Suprapubic skin (tissue), 4 donors: Measurements from ENCODE around the gene AKR1C8.

Source experiments
- POLR2A ChIP-seq, 2 donors: fragments of 450-650 bp; IDR thresholded peaks; one replicate each; pipeline ENCODE4 v1.6.1; 2017; ENCODE audit warnings: antibody characterized with exemption in 2 of 2, mild to moderate bottlenecking in 2 of 2, moderate library complexity in 2 of 2
- POLR2AphosphoS5 ChIP-seq, 3 donors: sonication (generic); formaldehyde crosslinking; IDR thresholded peaks; one replicate each; pipeline ENCODE4 v1.6.1; 2017; ENCODE audit warnings: antibody characterized with exemption in 3 of 3
- TF ChIP-seq, protein P1 (sequence below), 2 donors: fragments of 200-600 bp in 1 of 2; fragments of 450-650 bp in 1 of 2; sonication (generic) in 1 of 2; IDR thresholded peaks; one replicate each; pipeline ENCODE4 v1.5.1; 2016 to 2019; ENCODE audit warnings: antibody characterized with exemption in 2 of 2, mild to moderate bottlenecking in 1 of 2, moderate library complexity in 1 of 2

DNA sequence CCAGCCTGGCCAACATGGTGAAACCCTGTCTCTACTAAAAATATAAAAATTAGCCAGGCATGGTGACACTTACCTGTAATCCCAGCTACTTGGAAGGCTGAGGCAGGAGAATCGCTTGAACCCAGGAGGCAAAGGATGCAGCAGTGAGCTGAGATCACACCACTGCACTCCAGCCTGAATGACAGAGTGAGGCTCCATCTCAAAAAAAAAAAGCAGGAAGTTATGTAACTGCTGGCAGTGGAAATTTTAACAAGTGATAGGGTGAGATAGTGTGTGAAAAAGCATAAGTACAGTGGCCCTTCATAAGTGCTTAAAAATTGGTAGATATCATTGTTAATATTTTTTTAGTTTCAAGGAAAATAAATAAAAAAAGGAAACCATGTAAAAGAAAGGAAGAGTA, 78.4 kb downstream of the AKR1C8 start:
- TF ChIP-seq POLR2AphosphoS5 (IDR thresholded peaks at IDR 0.05) (no peak), POLR2A (IDR thresholded peaks at IDR 0.05) (no peak)
- TF ChIP-seq, protein P1, sequence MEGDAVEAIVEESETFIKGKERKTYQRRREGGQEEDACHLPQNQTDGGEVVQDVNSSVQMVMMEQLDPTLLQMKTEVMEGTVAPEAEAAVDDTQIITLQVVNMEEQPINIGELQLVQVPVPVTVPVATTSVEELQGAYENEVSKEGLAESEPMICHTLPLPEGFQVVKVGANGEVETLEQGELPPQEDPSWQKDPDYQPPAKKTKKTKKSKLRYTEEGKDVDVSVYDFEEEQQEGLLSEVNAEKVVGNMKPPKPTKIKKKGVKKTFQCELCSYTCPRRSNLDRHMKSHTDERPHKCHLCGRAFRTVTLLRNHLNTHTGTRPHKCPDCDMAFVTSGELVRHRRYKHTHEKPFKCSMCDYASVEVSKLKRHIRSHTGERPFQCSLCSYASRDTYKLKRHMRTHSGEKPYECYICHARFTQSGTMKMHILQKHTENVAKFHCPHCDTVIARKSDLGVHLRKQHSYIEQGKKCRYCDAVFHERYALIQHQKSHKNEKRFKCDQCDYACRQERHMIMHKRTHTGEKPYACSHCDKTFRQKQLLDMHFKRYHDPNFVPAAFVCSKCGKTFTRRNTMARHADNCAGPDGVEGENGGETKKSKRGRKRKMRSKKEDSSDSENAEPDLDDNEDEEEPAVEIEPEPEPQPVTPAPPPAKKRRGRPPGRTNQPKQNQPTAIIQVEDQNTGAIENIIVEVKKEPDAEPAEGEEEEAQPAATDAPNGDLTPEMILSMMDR (IDR thresholded peaks at IDR 0.05) = no peak
